Ecto neural progenitor cell (in vitro differentiated cells): Measurements from ENCODE around the gene RBMS3.
A peak's percentile ranks its signal among the peaks of the same experiment; 100 is the strongest.

Experiments
- DNase-seq: peaks from one replicate; pipeline ENCODE4 v3.0.0-alpha.2; 2018; ENCODE audit warnings: low spot score

Gene RBMS3

DNA sequence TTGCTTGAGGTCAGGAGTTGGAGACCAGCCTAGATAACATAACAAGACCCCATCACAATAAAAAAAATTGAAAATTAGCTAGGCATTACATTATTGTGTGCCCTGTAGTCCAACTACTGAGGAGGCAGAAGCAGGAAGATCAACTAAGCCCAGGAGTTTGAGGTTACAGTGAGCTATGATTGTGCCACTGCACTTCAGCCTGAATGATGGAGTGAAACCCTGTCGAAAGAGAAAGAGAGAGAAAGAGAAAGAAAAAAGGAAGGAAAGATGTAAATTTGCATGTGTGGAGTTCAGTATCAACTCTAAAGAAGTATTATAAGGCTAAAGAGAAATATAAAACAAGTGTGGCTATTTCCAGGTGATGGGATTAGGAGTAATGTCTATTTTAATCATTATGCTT, 661.4 kb downstream of the RBMS3 start:
- no peak for DNase-seq

- no peak for DNase-seq
These were observed 668.3 kb downstream of the RBMS3 start for GRCh38 chr3:29949131-29949530.

- no peak for DNase-seq
These were observed 669.2 kb downstream of the RBMS3 start for GRCh38 chr3:29949940-29950616.

- no peak for DNase-seq
These were observed 671.6 kb downstream of the RBMS3 start for GRCh38 chr3:29952431-29952830.

DNA sequence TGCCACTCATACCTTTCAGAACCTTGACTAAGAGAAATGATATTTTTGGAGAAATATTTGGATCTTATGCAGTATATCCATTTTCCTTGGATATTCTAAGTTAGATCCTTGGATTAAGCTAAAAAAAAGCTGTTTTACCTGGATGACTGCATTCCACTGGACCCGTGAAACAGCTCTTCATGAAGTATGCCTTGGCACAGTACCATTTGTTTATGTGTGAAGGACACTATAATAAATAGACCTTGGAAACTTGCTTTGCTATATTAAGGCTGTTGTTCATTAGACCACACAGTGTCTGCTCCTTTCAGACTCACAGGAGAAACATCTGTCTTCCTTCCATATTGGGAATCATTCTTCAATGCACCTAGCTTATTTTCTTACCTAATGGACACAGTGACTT, 674.5 kb downstream of the RBMS3 start:
- DNase-seq, result no peak

- DNase-seq, result no peak
These were observed 677.9 kb downstream of the RBMS3 start for GRCh38 chr3:29958816-29959215.

GRCh38 chr3:29971895-29972294, 691.0 kb downstream of the RBMS3 start:
- no peak for DNase-seq

DNA sequence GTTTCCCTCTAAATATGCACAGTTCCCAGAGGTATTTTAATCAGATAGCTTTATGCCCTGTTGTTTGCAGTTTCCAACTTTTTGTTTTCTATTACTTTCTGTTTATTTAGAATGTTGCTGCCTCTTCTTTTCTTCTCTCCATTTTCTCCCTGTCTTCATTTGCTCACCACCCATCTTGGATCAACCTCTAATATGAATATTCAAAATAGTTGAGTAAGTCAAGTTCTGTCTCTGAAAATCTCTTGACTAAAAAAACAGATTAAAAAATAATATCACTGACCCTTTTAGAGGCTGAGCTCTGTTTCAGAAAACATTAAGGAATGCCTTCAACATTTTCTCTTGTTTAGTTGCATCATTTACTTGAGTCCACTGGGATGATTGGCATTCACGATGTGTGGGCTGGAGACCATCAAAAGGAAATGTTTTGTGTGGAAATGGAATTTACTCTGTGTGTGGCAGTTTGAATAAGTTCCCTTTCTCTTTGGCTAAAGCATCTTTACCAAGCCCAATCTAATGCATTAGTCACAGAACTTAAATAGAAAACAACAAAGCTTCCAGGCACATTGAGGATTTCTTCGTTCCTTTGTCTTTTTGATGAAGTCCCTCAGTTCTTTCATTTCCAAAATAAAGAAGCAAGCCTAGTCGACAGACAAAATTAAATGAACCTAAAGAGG, 691.6 kb downstream of the RBMS3 start:
- peak; percentile 50 for DNase-seq

GRCh38 chr3:29973763-29974162, 692.9 kb downstream of the RBMS3 start:
- DNase-seq, result no peak

GRCh38 chr3:29976871-29977270, 696.0 kb downstream of the RBMS3 start:
- DNase-seq, result no peak

GRCh38 chr3:29977360-29977759, 696.5 kb downstream of the RBMS3 start:
- DNase-seq, result no peak

GRCh38 chr3:29978036-29978435, 697.2 kb downstream of the RBMS3 start:
- no peak for DNase-seq

- no peak for DNase-seq
These were observed 710.3 kb downstream of the RBMS3 start for GRCh38 chr3:29991198-29991597.

DNA sequence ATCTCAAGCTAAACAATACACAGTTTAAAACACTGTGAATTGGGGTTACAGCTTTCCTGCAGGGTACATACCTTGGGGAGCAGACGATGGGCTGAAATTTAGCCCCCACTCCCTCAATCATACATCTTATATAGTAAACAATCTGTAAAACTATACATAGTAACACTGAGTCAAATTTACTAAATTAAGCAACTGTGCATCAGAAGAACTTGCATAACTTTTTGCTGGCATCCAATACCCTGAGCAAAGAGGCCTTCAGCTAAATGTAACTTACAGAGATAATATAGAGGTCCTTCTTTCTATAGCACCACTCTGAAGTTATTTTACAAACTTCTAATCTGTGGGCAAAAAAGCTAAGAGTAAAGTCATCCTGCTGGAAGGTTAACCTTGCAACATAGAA, 721.9 kb downstream of the RBMS3 start:
- DNase-seq, result no peak

DNA sequence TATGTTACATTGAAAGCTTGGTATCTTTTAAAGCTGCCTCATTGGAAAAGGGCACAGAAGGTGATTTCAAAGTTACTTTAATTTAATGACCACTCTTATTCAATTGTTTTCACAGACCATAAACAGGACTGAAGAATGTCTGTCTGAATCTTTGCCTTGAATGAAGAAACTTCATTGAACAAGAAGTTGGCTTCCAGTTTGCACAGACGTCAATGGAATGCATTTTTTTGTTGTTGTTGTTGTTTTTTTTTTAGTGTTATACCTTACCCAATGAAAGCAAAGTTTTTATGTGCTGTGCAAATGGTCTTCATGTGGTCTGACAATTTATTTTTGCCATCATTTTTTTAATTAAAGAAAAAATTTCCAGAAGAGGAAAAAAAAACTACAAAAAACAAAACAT, 722.9 kb downstream of the RBMS3 start:
- no peak for DNase-seq

DNA sequence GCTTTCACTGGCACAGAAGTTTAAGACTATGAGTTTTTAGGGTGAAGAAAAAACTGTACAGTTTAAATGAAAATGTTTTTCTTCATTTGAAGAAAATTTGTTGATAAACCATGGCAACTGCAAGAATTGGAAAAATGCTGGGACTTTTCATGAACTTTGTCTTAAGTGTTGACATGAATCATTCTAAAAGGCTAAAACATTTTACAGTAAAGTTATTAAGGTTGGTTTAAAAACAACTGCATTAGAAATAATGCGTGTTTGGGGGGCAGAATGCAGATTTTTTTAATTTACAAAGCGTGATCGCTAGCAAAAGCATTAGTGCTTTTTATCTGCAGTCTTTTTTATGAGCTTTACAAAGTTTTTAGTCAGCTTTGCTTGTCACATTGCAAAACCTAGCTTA, 723.6 kb downstream of the RBMS3 start:
- DNase-seq, result no peak

- no peak for DNase-seq
These were observed 725.2 kb downstream of the RBMS3 start for GRCh38 chr3:30006111-30006510.

GRCh38 chr3:30007668-30008067, 726.8 kb downstream of the RBMS3 start:
- no peak for DNase-seq

DNA sequence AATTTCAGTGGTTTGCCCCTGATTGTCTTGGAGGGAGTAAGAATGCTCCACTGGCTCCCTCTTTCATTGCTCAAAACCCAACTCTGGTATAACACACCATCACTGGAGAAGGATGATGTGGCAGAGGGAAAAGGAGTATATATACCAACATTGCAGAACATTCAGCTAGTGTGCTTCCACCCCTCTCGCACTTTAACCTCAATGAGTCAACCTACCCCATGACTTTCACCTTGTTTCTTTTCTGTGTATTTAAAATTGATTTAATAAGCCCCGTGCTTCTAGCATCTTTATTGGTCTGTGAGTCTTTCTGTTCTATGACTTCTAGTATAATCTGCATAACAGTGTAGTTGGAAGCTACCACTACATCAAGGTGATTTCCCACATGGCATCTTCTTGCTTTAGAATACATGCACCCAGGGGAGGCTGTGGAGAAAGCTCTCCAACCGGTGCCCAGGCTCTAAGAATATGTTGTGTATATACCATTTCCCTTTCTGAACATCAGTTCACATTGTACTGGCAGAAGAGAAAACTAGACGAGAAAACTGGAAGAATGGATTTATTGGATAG, 730.4 kb downstream of the RBMS3 start:
- no peak for DNase-seq

DNA sequence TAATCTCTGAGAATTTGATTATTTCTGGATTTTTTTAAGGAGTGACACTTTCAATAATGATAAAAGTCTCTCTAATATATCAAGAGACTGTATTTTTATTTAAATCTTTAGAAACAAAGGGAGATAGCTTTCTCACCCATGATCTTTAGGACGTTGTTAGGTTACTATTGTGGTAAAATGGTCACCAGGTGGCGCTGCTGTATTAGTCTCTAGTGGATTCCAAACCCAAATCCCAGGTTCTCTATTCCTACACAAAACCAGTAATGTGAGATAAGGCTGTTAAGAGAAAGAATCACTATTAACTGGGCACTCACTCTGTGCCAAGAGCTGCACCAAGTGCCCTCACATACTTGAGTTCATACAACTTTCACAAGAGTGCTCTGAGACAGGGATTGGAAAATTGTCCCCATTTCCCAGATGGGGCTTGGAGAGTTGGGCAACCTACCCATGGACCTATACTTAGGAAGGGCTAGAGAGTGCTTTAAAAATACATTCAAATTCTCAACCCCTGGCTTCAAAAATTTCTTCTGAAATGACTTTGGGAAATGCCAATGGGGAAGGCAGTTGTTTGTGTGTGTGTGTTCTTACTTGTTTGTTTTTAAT, 732.2 kb downstream of the RBMS3 start:
- peak; percentile 57 for DNase-seq

DNA sequence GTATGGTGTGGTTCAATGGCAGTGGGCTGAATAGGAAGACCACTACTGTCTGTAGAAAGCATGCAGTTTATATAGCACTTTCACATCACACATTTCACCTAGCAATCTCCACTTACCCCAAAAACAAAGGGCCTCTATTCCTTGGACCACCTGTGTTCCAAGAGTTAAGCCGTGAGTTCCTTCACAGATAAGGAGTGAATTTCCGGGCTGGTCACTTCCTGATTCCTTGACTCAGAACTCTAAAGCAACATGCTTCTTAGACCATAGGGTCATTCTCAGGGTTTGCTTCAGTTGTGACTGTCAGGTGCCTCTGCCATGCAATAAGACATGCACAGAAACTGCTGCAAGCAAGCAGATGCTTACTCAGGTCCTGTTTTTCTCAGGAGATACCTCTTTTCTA, 737.0 kb downstream of the RBMS3 start:
- no peak for DNase-seq

DNA sequence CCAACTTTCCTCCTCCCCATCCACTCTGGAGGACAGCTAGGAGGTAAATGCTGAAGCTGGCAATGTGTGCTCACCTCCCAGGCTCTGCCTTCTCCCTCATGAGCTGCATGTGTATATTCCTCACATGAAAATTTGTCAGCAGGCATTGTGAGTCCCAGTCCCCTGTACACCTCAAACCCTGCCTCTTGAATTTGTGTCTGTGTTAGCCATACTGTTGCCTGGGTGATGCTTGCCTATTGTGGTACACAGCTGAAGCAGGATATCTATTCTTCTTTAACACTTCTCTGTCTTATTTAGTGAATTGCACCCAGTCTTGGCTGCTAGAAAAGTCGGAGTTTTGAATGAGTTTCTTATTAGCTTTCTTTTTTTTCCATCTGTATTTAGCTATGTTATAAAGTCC, 739.5 kb downstream of the RBMS3 start:
- DNase-seq, result no peak

DNA sequence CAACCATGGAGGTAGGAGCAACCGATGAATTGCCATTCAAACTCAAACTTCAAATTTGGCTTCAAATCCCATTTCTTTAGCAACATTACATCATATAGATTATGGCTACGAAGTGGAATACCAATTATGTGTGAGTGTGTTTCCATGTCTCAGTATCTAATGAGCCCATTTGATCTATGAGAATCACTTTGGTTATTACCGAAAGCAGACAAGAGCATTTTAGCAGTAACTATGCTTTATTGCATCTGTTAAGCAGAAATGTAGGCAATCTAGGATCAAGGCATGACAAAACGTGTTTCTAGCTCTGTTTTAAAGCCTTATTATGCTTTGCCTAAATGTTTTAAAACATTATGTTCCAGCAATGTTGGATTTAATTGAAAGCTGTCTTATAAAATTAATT, 743.6 kb downstream of the RBMS3 start:
- no peak for DNase-seq
